Prostate gland (tissue), 2 donors: ENCODE measurements around the gene IFIT1B.

Experiments
- CTCF ChIP-seq, 4 experiments: fragments of 200-600 bp in 2 of 4; fragments of 450-650 bp in 2 of 4; sonication (generic) in 2 of 4; IDR thresholded peaks; 1 replicate in 3 of 4; 2 replicates in 1 of 4; pipeline ENCODE4 v1.5.1; 2016 to 2019; ENCODE audit warnings: antibody characterized with exemption in 4 of 4, mild to moderate bottlenecking in 2 of 4, moderate library complexity in 2 of 4
- POLR2A ChIP-seq: fragments of 450-650 bp; IDR thresholded peaks from one replicate; pipeline ENCODE4 v1.6.1; 2016; ENCODE audit warnings: antibody characterized with exemption, mild to moderate bottlenecking

DNA sequence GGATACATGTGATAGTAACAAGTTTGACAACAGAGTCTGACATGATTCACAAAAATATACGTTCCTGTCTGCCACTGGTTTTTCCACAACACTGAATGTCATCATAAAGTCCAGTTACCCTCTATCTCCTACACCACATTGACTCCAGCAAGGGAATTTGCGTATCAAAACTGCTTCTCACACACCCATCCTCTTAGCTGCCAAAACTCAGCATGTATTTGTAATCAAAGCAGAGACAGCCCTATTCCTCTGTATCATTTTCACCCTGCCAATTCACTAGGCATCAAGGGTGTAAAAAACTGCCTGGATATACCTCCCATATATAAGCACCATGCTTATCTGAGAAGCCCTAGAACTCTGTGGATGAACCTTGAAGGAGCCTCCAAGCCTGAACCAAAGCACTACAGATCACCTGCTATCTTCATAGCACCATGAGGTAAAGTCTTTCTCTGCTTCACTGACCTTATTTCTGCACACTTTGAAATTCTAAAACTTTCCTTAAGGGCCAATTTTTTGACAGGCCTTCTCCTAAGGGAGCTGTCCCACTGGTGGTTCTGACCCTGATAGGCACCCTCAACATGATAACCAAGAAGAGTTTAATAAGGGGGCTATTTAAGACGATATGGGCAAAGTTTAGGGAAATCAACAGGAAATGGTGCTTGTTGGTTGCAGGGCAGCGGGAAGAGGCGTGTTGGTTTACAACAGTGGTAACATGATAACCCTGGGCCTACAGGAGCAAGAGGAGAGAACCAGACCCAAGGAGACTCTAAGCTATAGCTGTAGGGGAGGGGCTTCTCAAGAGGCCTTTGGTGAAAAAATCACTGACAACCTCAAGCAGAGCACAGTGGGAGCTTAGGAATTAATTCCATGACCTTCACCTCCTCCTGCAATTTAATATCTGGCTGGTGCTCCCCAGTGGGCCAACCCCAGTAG, at the start of gene IFIT1B:
- TF ChIP-seq CTCF (IDR thresholded peaks at IDR 0.05) (no peak), POLR2A (no peak)
